A549 (cell line): ENCODE data around the gene C4orf50.

Source experiments
- KDM1A ChIP-seq: fragments of 200-600 bp; sonication (generic); IDR thresholded peaks from 2 replicates; pipeline ENCODE4 v1.6.1; 2016; ENCODE audit warnings: low read depth, mild to moderate bottlenecking
- RAD21 ChIP-seq, 2 experiments: fragments of >200 bp in 1 of 2; sonication (Bioruptor Twin) in 1 of 2; formaldehyde crosslinking in 1 of 2; IDR thresholded peaks in 1 of 2; conservative IDR thresholded peaks in 1 of 2; 2 replicates in 1 of 2; 3 replicates in 1 of 2; pipeline ENCODE4 v1.6.1; 2012 to 2018; ENCODE audit warnings: inconsistent platforms in 1 of 2
- RCOR1 ChIP-seq: fragments of 150-350 bp; IDR thresholded peaks from 2 replicates; pipeline ENCODE4 v1.6.1; 2014; ENCODE audit warnings: antibody characterized with exemption, low read length, low read depth
- TF ChIP-seq, protein P1 (sequence below): fragments of >200 bp; sonication (Bioruptor Twin); formaldehyde crosslinking; IDR thresholded peaks from 3 replicates; pipeline ENCODE4 v1.5.1; 2016

DNA sequence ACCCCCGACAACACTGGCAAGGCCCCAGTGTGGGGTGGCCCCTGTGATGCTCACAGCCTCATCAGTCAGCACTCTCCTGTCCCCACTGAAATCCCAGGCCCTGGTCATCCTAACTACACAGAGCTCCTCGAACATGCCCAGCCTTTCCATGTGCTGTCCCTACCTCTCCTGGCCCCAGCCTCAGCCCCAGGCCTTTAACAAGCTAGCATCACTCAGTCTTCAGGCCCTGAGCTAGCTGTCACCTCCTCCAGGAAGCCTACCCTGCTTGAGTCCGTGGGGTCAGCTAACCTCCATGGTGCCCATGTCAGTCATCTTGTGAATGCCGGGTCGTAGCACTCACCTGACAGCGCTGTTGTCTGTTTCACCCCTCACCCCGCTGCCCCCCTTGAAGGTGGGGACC is 25.6 kb upstream of the C4orf50 start:
- TF ChIP-seq, protein P1, sequence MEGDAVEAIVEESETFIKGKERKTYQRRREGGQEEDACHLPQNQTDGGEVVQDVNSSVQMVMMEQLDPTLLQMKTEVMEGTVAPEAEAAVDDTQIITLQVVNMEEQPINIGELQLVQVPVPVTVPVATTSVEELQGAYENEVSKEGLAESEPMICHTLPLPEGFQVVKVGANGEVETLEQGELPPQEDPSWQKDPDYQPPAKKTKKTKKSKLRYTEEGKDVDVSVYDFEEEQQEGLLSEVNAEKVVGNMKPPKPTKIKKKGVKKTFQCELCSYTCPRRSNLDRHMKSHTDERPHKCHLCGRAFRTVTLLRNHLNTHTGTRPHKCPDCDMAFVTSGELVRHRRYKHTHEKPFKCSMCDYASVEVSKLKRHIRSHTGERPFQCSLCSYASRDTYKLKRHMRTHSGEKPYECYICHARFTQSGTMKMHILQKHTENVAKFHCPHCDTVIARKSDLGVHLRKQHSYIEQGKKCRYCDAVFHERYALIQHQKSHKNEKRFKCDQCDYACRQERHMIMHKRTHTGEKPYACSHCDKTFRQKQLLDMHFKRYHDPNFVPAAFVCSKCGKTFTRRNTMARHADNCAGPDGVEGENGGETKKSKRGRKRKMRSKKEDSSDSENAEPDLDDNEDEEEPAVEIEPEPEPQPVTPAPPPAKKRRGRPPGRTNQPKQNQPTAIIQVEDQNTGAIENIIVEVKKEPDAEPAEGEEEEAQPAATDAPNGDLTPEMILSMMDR: no peak
- no peak for TF ChIP-seq RCOR1
- TF ChIP-seq KDM1A: no peak
- TF ChIP-seq RAD21 (conservative IDR thresholded peaks at IDR 0.05 in 1 of 2, IDR thresholded peaks at IDR 0.05 in 1 of 2): no peak
